ENCODE results near the gene C1QTNF3. TPM values are rescaled to one million over a fixed set of nuclear protein-coding genes. Genes with fewer than 3 reads are reported as not detected.

C1QTNF3 gene
- total RNA-seq, 1 experiment from 2014 or later = 1.6 TPM

- CTCF ChIA-PET = no interaction called here
- Histone ChIP-seq H3K4me1 (ENCODE audit: insufficient read depth, low read length, poor library complexity, severe bottlenecking) (no peaks in the 10 kb centered on the region), H3K36me3 (ENCODE audit: insufficient read depth, low read length, poor library complexity, severe bottlenecking) (no peaks in the 10 kb centered on the region), H3K27ac (ENCODE audit: low read depth, low read length, poor library complexity, severe bottlenecking) (no peak overlapping the region), H3K9me3 (ENCODE audit: low read depth, low read length, poor library complexity, severe bottlenecking) (no peaks in the 10 kb centered on the region), H3K27me3 (replicated peaks; ENCODE audit: insufficient read depth, low read depth, low read length, poor library complexity) (no peaks in the 10 kb centered on the region), H3K4me3 (ENCODE audit: low read depth, low read length, poor library complexity, severe bottlenecking) (no peak overlapping the region)
- intact Hi-C loops (cut with micrococcal nuclease; ENCODE audit: unreplicated experiment) = no loop called here
- DNase-seq (ENCODE audit: low spot score) = no peak
- no TSS peak for BruUV-seq (replicated peaks)
- TF ChIP-seq CTCF (conservative IDR thresholded peaks at IDR 0.05; ENCODE audit: low read depth, low read length) = no peak
- TF ChIP-seq EZH2 (IDR thresholded peaks at IDR 0.05; ENCODE audit: borderline replicate concordance, low read depth, low read length, poor library complexity, severe bottlenecking) = no peak
- POLR2A ChIA-PET (ENCODE audit: low non-redundant PET) = no interaction called here
Measured at GRCh38 chr5:34039398-34040157, 3.4 kb downstream of the C1QTNF3 start.

- Histone ChIP-seq H3K36me3 (ENCODE audit: insufficient read depth, low read length, poor library complexity, severe bottlenecking) (no peaks in the 10 kb centered on the region), H3K27ac (ENCODE audit: low read depth, low read length, poor library complexity, severe bottlenecking) (no peak overlapping the region), H3K4me1 (ENCODE audit: insufficient read depth, low read length, poor library complexity, severe bottlenecking) (no peaks in the 10 kb centered on the region), H3K27me3 (replicated peaks; ENCODE audit: insufficient read depth, low read depth, low read length, poor library complexity) (no peaks in the 10 kb centered on the region), H3K9me3 (ENCODE audit: low read depth, low read length, poor library complexity, severe bottlenecking) (no peaks in the 10 kb centered on the region), H3K4me3 (ENCODE audit: low read depth, low read length, poor library complexity, severe bottlenecking) (no peak overlapping the region)
- POLR2A ChIA-PET (ENCODE audit: low non-redundant PET) = no interaction called here
- DNase-seq (ENCODE audit: low spot score) = no peak
- intact Hi-C loops (cut with micrococcal nuclease; ENCODE audit: unreplicated experiment) = no loop called here
- TF ChIP-seq EZH2 (IDR thresholded peaks at IDR 0.05; ENCODE audit: borderline replicate concordance, low read depth, low read length, poor library complexity, severe bottlenecking) = no peak
- BruUV-seq (replicated peaks) = no TSS peak
- CTCF ChIA-PET = no interaction called here
Measured at GRCh38 chr5:34038838-34039237, 4.2 kb downstream of the C1QTNF3 start.

- no peak for DNase-seq (ENCODE audit: low spot score)
- H3K36me3 ChIP-seq (ENCODE audit: insufficient read depth, low read length, poor library complexity, severe bottlenecking) = no peaks in the 10 kb centered on the region
- no peaks in the 10 kb centered on the region for H3K4me1 ChIP-seq (ENCODE audit: insufficient read depth, low read length, poor library complexity, severe bottlenecking)
- intact Hi-C loops (cut with micrococcal nuclease; ENCODE audit: unreplicated experiment) = no loop called here
- ChIA-PET POLR2A (ENCODE audit: low non-redundant PET) (no interaction called here), CTCF (no interaction called here)
- H3K9me3 ChIP-seq (ENCODE audit: low read depth, low read length, poor library complexity, severe bottlenecking) = no peaks in the 10 kb centered on the region
- BruUV-seq (replicated peaks) = no TSS peak
- TF ChIP-seq CTCF (conservative IDR thresholded peaks at IDR 0.05; ENCODE audit: low read depth, low read length) = no peak
- TF ChIP-seq EZH2 (IDR thresholded peaks at IDR 0.05; ENCODE audit: borderline replicate concordance, low read depth, low read length, poor library complexity, severe bottlenecking) = no peak
- no peak overlapping the region for H3K27ac ChIP-seq (ENCODE audit: low read depth, low read length, poor library complexity, severe bottlenecking)
- no peaks in the 10 kb centered on the region for H3K27me3 ChIP-seq (replicated peaks; ENCODE audit: insufficient read depth, low read depth, low read length, poor library complexity)
- H3K4me3 ChIP-seq (ENCODE audit: low read depth, low read length, poor library complexity, severe bottlenecking) = no peak overlapping the region
Measured at GRCh38 chr5:34038390-34038789, 4.6 kb downstream of the C1QTNF3 start.

GRCh38 chr5:34037726-34038125, 5.3 kb downstream of the C1QTNF3 start:
- Histone ChIP-seq H3K4me3 (ENCODE audit: low read depth, low read length, poor library complexity, severe bottlenecking) (no peak overlapping the region), H3K4me1 (ENCODE audit: insufficient read depth, low read length, poor library complexity, severe bottlenecking) (no peaks in the 10 kb centered on the region), H3K9me3 (ENCODE audit: low read depth, low read length, poor library complexity, severe bottlenecking) (no peaks in the 10 kb centered on the region), H3K36me3 (ENCODE audit: insufficient read depth, low read length, poor library complexity, severe bottlenecking) (no peaks in the 10 kb centered on the region), H3K27me3 (replicated peaks; ENCODE audit: insufficient read depth, low read depth, low read length, poor library complexity) (no peaks in the 10 kb centered on the region), H3K27ac (ENCODE audit: low read depth, low read length, poor library complexity, severe bottlenecking) (no peak overlapping the region)
- CTCF ChIA-PET = no interaction called here
- TF ChIP-seq CTCF (conservative IDR thresholded peaks at IDR 0.05; ENCODE audit: low read depth, low read length) = no peak
- no peak for TF ChIP-seq EZH2 (IDR thresholded peaks at IDR 0.05; ENCODE audit: borderline replicate concordance, low read depth, low read length, poor library complexity, severe bottlenecking)
- POLR2A ChIA-PET (ENCODE audit: low non-redundant PET) = no interaction called here
- intact Hi-C loops (cut with micrococcal nuclease; ENCODE audit: unreplicated experiment) = no loop called here
- BruUV-seq (replicated peaks) = no TSS peak
- no peak for DNase-seq (ENCODE audit: low spot score)

All from A673 (cell line).